Measurements from ENCODE around the gene MID1. TPM values are rescaled to one million over a fixed set of nuclear protein-coding genes. Genes with fewer than 3 reads are reported as not detected.

The MID1 gene
- total RNA-seq, 1 donor from 2014 or later: 20.5 TPM

DNA sequence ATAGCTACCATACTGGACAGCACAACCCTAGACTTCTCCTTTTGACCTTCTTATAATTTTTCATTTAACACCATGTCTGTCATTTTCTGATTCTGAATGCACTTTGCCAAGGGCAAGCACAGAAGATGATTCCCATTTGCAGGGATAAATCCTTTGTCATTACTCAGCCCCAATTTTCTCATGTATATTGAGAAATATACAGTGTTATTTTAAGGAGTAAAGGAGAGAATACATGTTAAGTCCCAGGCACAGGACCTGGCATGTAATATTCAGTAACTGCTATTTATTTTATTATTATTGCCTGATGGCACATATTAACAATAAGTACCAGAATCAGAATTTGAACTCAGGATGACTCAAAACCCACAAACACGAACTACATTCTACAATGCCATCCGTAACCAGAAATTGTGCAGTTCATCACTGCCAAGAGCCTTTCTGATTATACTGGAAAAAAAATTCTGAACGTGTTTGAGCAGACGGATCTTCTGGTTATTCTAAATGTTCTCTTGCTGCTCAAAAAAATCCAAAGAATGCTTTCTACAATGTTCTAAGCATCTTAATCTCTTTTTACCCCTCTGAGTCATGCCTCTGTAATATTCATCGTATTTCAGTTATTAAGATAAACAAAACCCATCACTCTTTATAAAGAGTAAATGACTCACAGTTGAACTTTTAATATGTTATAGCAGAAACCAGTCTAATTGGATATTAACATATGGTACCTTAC lies 170.0 kb downstream of the MID1 start:
- no peak for DNase-seq (ENCODE audit: extremely low read depth, low read depth, low spot score)

DNA sequence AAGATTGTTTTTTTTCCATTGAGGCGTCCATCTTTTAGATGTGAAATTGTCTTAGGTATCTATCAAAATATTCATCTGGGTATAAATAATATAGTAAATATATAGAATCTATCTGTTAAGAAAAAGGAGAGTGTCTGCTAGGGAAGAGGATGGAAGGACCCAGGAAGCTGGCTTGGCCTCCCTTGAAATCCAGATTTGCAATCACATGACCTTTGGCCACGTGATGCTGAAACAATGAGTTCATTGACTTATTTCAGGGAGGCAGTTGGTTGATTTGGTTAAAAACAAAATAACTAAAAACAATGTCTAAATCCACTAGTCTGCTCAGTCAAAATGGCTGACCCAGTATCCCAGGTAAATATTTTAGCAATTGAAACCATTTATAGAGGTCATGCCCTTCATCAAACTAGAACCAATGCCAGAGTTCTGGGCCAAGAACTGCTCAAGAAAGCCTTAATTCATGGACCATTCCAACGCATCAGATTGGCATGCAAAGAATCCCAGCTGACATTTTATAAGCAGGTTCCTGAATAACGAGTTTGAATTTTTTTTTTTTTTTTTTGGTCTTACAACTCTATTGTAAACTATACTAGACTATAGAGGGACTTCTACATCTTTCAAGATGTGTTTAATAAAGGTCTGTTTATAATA lies 172.7 kb downstream of the MID1 start:
- DNase-seq (ENCODE audit: extremely low read depth, low read depth, low spot score): peak; percentile 2

DNA sequence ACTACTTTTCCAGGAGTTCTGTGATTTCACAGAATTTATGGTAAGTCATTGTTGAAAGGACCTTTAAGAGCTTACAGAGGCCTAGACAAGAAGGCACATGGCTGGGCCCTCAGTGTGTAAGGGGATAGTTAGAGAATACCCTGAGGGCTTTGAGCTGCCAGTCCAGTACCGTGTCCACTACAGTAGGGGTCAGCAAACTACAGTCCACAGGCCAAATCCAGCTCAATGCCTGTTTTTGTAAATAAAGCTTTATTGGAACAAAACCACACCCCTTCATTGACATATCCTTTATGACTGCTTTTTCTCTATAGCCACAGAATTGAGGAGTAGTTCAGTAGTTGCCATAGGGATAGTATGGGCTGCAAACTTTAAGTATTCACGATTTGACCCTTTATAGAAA lies 176.2 kb downstream of the MID1 start:
- peak; percentile 2 for DNase-seq (ENCODE audit: extremely low read depth, low read depth, low spot score)

DNA sequence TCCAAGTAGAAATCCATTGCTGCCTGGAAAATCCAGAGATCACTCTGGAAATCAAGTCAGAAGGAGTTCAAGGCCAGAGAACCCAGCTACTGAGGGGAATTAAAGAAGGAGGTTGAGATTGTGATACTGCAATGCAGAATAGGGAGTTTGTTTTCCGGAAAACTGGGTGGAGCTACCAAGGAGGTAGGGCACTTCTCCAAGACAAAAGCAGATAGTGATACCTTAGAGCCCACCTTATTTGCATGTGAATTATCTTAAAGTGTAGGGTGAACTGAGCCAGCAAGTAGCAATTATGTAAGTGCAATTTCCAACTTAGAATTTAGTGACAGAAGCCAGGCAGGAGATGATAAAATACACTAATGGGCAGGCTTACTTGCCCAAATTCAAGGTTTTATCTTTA lies 178.9 kb downstream of the MID1 start:
- DNase-seq (ENCODE audit: extremely low read depth, low read depth, low spot score): no peak

DNA sequence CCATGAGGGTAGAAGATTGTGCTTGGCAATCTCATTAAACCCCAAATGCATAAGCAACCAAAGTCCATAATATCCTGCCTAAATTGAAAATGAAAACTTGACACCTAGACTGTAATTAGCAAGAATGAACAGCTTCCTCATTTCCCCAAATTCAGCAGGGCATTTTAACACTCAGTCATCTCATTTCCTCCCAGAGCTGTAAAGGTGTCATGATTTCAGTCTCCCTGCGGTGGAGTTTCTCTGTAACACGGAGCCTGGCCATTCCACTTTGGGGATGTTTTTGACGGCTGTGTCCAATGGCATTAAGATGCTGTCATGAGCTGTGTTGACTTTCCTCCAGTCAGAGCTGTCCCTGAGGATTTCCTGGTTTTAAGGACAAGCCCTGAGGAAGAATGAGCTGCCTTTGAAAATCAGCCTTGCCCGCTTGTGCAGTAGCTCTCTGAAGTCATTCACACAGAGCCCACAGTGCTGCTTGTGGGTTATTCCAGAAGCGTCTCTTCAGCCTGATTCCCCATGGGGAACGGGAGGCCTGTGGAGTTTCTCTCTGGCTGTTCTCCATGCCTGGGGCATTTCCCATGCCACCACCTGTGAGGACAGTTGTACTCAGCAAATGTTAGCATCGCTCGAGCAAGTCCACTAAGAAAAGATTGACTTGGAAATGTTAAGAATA lies 187.0 kb downstream of the MID1 start:
- DNase-seq (ENCODE audit: extremely low read depth, low read depth, low spot score): no peak

DNA sequence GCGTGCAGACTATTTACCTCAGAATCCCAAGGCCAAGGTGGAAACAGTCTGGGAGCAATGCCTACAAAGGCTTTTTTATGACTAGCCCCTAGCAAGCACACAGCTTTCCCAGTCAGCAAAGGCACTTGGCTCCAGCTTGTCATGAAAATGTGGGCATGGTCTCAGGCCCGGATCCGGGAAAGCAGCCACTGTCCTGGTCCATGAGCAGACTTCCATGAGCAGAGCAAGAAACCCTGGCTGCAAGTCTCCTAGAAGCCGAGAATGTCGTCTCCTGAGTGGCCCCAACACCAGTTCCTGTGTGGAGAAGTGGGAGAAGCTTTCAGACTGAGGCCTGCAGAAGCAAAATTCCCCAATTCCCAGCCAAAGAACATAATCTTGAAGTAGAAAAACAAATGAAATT lies 190.5 kb downstream of the MID1 start:
- no peak for DNase-seq (ENCODE audit: extremely low read depth, low read depth, low spot score)

DNA sequence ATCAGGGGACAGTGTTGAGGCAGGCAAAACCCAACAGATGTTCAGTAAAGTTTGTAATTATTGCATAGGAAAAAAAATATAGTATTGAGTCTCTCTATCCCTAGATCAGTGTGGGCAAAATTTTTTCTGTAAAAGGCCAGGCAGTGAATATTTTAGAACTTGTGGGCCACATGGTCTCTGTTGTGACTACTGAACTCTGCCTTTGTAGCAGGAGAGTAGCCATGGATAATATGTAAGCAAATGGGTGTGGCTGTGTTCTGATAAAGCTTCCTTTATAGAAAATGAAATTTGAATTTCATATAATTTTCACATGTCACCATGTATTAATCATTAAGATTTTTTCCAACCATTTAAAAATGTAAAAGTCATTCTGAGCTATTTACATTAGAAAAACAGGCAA lies 193.1 kb downstream of the MID1 start:
- no peak for DNase-seq (ENCODE audit: extremely low read depth, low read depth, low spot score)

DNA sequence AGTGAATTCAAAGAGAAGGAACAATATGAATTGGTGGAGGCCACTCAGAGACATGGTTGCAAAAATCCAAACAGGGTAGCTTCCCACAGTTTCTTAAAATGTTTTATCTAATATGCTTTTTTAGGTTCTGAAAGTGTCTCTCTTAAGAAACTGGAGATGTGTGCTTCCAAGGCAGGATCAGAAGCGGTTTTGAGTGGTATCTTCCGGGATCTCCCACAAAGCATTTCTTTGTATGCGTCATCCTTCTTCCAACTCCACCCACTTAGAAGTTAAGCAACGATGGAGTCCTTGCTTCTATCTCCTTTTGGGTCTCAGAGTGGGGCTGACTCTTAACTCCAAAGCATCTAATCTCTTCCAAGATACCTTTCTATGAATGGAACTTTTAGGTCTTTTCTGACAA lies 196.7 kb downstream of the MID1 start:
- DNase-seq (ENCODE audit: extremely low read depth, low read depth, low spot score): no peak

DNA sequence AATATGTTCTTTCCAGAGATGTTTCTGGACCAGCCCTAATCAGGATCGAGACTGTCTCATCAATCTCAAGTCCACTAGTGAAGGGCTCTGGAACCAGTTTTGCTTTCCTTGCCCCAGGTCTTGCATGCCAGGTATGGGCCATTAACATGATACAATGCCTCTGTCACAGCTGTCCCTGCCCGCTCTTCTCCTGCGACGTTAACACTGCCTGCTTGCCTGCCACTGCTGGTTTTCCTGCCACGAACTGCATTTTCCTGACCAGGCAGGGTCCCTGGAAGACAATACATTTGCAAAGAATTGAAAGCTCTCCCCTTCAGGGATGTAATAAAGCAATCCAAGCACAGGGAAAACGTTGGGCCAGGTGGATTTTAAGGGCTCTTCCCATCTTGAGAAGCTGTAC lies 200.3 kb downstream of the MID1 start:
- DNase-seq (ENCODE audit: extremely low read depth, low read depth, low spot score): no peak

DNA sequence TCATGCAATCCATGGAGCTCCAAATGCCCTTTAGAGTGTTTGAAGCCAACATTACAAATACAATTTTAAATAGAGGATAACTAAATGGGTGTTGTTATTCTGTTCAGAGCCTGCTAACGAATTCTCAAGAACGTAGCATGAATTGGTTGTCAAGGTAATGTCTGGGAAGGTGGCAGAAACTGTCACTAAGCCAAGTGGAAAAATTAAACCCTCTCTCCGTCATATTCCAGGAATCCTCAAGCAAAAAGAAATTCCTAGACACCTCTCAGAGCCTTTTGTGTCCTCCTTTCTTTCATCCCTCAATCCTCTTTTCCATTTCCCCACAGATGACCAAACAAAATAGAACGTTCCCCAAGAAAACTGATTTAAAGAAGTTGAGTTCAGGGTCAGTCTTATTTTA lies 204.0 kb downstream of the MID1 start:
- no peak for DNase-seq (ENCODE audit: extremely low read depth, low read depth, low spot score)

DNA sequence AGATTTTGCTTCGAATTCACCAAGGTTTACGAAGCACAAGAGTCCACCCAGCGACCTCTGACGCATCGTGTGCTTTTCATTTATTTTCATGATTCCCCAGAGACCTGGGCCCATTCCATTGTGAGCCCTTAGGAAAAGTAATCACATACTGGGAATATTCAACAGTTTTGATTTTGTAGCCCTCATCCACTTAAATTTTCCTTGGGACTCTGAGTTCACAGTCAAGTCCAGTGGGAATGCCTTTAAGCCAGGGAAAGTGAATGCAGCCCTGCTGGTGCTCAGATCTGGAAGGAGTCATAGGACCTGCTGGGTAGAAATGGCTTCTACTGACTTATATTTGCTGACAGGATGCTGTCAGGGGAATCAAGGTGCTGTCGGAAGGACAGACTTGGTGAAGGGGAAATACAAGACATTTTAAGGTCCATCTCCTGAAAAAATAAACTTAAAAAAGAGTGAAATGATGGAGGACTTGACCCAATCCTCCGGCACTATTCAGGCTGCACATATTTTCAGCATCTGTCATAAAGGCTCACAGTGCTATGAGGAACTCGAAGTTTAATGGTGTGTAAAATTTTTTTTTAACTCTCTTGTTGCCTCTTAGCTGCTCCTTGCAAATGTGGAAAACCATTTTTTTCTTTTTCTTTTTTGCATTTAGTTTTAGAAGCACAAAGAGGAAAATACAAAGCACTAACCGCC lies 204.9 kb downstream of the MID1 start:
- no peak for DNase-seq (ENCODE audit: extremely low read depth, low read depth, low spot score)

DNA sequence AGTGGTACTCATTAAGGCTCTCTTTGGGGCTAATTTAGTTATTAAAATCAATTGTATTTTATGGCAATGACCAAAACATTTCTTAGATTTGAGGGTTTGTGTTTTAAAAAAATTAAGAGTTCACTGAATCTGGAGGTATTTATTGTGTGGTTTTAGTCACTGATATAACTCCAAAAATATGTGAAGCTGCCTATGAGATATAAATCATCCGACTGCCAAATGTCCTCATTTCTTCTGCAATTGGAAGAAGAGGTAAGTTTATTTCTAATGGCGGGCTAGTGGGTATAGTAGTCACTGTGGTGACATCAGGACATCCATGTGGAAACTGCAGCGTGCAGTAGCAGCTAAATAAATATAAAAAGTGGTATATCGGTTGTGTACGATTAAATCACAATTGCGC lies 205.5 kb downstream of the MID1 start:
- no peak for DNase-seq (ENCODE audit: extremely low read depth, low read depth, low spot score)

DNA sequence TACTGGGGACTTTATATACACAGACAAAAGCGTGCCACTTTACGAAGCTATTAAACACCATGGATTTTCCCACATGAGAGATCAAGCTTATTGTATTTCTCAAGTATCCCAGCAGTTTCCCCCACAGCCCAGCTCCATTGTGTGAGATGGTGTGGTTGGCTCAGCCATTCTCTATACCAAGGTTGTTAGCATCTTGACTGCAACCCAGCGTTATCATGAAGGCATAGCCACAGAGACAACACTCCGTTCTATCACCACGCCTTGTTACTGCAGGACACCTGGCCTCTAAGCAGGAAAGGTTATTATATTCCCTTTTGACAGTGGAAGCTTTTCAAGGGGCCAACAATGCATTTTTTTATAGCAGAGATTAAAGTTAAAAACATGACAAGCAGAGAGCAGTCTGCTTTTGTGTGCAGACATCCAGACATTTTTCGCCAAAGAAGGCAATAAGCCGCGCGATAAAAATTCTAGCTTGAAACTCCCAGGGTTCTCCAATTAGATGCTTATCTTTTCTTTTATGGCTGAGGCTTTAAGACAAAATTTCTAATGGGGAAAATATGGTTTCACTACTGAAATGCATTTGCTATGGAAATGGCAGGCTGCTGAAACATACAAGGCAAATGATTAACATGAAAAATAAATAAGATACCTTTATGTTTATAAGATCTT lies 206.1 kb downstream of the MID1 start:
- no peak for DNase-seq (ENCODE audit: extremely low read depth, low read depth, low spot score)

DNA sequence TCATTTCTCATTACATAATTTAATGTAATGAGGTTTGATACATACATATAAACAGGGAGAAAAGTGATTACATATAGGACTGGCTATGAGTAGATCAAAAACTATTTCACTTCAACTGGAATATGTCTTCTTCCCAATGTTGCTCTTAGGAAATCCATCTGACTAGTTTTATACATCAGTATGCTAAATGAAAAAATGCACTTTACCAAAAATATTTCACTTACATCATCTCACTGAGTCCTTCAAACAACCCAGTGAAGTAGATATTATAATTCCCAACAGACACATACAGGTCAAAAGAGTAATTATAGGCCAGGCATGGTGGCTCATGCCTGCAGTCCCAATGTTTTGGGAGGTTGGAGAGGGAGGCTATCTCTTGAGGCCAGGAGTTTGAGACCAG lies 215.9 kb downstream of the MID1 start:
- DNase-seq (ENCODE audit: extremely low read depth, low read depth, low spot score): no peak

DNA sequence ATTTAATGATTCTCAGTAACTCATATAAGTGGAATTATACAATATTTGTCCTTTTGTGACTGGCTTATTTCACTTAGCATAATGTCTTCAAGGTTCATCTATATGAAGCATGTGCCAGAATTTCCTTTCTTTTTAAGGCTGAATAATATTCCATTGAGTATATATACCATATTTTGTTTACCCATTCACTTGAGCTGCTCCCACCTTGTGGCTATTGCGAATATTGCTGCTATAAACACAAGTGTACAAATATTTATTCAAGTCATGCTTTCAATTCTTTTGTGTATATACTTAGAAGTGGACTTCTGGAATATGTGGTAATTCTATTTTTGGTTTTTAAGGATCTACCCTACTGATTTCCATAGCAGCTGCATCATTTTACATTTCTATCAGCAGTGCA lies 219.1 kb downstream of the MID1 start:
- DNase-seq (ENCODE audit: extremely low read depth, low read depth, low spot score): no peak

DNA sequence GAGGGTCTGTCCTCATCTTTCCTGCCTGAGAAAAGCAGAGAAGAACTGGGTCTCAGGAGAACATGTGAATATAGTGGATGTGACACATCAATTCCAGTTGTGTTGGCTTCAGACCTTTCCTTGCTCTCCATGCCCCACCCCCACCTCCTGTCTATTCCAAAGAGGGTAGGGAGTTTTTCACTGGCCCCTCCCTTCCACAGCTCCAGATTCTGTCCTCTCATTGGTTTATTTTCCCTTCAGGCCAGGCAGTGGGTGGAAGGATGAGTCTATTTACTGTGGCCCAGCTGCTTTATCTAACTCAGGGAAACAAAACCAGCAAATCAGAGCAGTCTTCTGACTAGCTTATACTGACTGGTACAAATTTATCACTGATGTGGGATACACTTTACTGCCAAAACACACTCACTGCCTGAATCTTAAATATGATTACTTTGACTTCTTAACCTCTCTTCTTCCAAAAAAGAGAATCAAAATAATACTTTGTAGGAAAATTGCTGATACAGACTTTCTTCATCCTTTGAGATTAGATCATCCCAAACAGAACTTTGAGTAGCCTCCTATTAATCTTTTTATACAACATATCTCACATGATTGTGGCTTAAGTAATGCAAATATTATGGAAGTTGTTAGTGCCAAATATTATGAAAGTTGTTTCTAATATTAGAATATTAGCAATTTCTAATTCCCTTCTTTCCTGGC lies 221.2 kb downstream of the MID1 start:
- no peak for DNase-seq (ENCODE audit: extremely low read depth, low read depth, low spot score)

DNA sequence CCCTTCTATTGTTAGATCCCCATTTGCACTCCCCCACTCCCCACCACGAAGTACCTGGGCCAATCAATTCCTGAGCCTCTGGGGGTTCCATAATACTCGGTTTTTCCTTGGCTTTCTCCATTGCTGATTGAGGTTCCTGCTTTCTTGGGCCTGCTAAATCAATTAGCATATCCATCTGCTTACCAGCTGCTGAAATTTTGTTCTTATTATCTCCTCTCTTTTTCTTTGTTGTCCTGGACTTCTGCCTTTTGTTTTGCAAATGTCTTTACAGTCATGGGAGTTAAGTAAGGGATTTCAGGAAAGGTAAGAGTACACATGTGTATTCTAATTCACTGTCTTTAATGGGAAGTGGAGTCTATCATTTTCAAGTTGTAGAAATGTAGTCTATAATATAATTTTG lies 222.2 kb downstream of the MID1 start:
- no peak for DNase-seq (ENCODE audit: extremely low read depth, low read depth, low spot score)

DNA sequence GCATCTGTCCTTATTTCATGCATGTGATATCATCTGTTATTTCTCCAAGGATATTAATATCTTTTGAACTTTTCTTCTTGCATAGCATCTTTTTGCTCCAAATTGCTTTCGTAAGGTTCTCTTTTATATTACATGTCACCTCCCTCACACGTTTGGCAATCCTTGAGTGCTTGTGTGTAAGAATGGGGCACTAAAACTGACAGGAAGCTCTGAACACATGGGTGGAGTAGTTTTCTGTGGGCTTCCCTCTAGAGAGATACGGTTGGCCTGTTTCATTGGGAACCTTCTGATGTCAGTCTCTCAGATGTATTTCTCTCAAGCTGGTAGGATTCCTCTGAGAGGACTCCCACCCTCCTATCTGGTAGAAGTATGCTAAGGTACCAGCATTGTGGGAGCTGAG lies 223.0 kb downstream of the MID1 start:
- no peak for DNase-seq (ENCODE audit: extremely low read depth, low read depth, low spot score)

DNA sequence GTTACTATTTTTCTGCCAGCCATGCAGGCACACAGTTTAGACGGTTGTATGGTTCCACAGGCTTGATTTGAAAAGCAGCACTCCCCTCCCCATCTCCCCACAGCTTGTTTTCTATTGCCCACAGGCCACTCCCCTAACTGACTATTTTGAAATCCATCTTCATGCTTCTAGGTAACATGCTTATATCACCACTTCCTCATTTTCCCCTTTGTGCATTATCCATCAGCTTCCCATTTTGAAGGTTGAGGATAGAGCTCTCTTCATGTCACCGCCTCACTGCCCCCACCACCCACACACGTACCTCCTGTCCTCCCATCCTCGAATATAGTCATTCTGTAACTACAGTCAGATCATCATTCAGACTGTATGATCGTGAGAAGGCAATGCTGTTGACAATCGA lies 224.7 kb downstream of the MID1 start:
- DNase-seq (ENCODE audit: extremely low read depth, low read depth, low spot score): no peak
